B cell (primary cell): ENCODE measurements around the gene COX8C. TPM values are rescaled to one million over a fixed set of nuclear protein-coding genes. Genes with fewer than 3 reads are reported as not detected.

Source experiments
- ATAC-seq: fragments of 200-7000 bp; cut with Tn5 transposase; one replicate; pipeline ENCODE4 v1.10.0; 2021; ENCODE audit warnings: low read depth, mild to moderate bottlenecking, moderate number of reproducible peaks, moderate library complexity
- CTCF ChIA-PET: fragments of 350-600 bp; sonication (Branson Sonifier 250); formaldehyde crosslinking; loops from one replicate; lab custom pipeline; 2021; ENCODE audit warnings: antibody characterized with exemption, inconsistent platforms; lab: Charles Lee
- POLR2A ChIA-PET: fragments of 350-600 bp; sonication (Branson Sonifier 250); formaldehyde crosslinking; loops from one replicate; lab custom pipeline; 2021; ENCODE audit warnings: antibody characterized with exemption; lab: Charles Lee
- DNase-seq: peaks from one replicate; pipeline ENCODE4 v3.0.0; 2013
- H2AFZ ChIP-seq: 2 replicates; pipeline ENCODE4 v1.6.1; 2012; ENCODE audit warnings: mild to moderate bottlenecking, low read depth, low read length; ENCODE audit not compliant: insufficient read depth, poor library complexity, severe bottlenecking
- H3K27ac ChIP-seq, 2 donors: 1 replicate in 1 of 2; 2 replicates in 1 of 2; pipeline ENCODE4 v1.5.1; 2012 to 2013; ENCODE audit warnings: low read length in 2 of 2, mild to moderate bottlenecking in 2 of 2, moderate library complexity in 1 of 2
- H3K27me3 ChIP-seq, 4 experiments: fragments of 200-600 bp in 1 of 4; sonication (generic) in 1 of 4; replicated peaks in 1 of 4; 1 replicate in 2 of 4; 2 replicates in 2 of 4; pipeline versions ENCODE4 v1.6.1 to v1.7.0; 2013 to 2016; ENCODE audit warnings: low read length in 3 of 4, mild to moderate bottlenecking in 2 of 4, mixed read lengths in 1 of 4, moderate library complexity in 1 of 4; ENCODE audit not compliant: insufficient read depth in 4 of 4, control insufficient read depth in 3 of 4; ENCODE audit errors: control extremely low read depth in 1 of 4
- H3K36me3 ChIP-seq, 2 experiments: replicated peaks in 1 of 2; 1 replicate in 1 of 2; 2 replicates in 1 of 2; pipeline versions ENCODE4 v1.6.1 to v1.7.1; 2013; ENCODE audit warnings: low read length in 1 of 2; ENCODE audit not compliant: insufficient read depth in 2 of 2, control insufficient read depth in 1 of 2; ENCODE audit errors: control extremely low read depth in 1 of 2, extremely low read depth in 1 of 2
- H3K4me1 ChIP-seq, 2 donors: fragments of 200-600 bp in 1 of 2; sonication (generic) in 1 of 2; 1 replicate in 1 of 2; 2 replicates in 1 of 2; pipeline versions ENCODE4 v1.5.1 to v1.6.1; 2013 to 2017; ENCODE audit warnings: low read length in 2 of 2; ENCODE audit not compliant: control insufficient read depth in 2 of 2, insufficient read depth in 2 of 2
- H3K4me2 ChIP-seq: replicated peaks from 2 replicates; pipeline ENCODE3; 2012; ENCODE audit warnings: mild to moderate bottlenecking, low read depth, low read length; ENCODE audit not compliant: poor library complexity, severe bottlenecking
- H3K4me3 ChIP-seq, 5 experiments: fragments of 200-600 bp in 1 of 5; sonication (generic) in 1 of 5; 1 replicate in 3 of 5; 2 replicates in 2 of 5; pipeline versions ENCODE4 v1.5.1 to v1.7.0; 2011 to 2016; ENCODE audit warnings: low read length in 4 of 5, mild to moderate bottlenecking in 4 of 5, low read depth in 2 of 5, control low read depth in 1 of 5, moderate library complexity in 1 of 5; ENCODE audit not compliant: insufficient read depth in 1 of 5; ENCODE audit errors: control extremely low read depth in 1 of 5, extremely low read depth in 1 of 5
- H3K79me2 ChIP-seq: fragments of 200-600 bp; sonication (generic); one replicate; pipeline ENCODE4 v1.6.0; 2016; ENCODE audit warnings: low read length; ENCODE audit not compliant: control insufficient read depth, insufficient read depth
- H3K9ac ChIP-seq: fragments of 200-600 bp; sonication (generic); 2 replicates; pipeline ENCODE4 v1.6.1; 2017; ENCODE audit warnings: mild to moderate bottlenecking, low read length, moderate library complexity
- H3K9me3 ChIP-seq, 3 donors: one replicate each; pipeline versions ENCODE4 v1.6.1 to v1.7.1; 2013; ENCODE audit warnings: low read length in 2 of 3; ENCODE audit not compliant: control insufficient read depth in 2 of 3, insufficient read depth in 1 of 3; ENCODE audit errors: control extremely low read depth in 1 of 3
- H4K20me1 ChIP-seq: 2 replicates; pipeline ENCODE4 v1.6.0; 2012; ENCODE audit warnings: mild to moderate bottlenecking, low read length; ENCODE audit not compliant: insufficient read depth, control insufficient read depth, poor library complexity, severe bottlenecking
- H3K27ac Mint-ChIP-seq: one replicate; pipeline ENCODE4 v1.8.0; 2021; ENCODE audit warnings: mixed read lengths
- H3K27me3 Mint-ChIP-seq: one replicate; pipeline ENCODE4 v1.8.0; 2021; ENCODE audit warnings: mixed read lengths
- H3K4me1 Mint-ChIP-seq: one replicate; pipeline ENCODE4 v1.8.0; 2021; ENCODE audit warnings: mixed read lengths
- H3K4me3 Mint-ChIP-seq: one replicate; pipeline ENCODE4 v1.8.0; 2021; ENCODE audit warnings: mixed read lengths
- H3K9me3 Mint-ChIP-seq: one replicate; pipeline ENCODE4 v1.8.0; 2022; ENCODE audit warnings: mixed read lengths; ENCODE audit not compliant: insufficient read depth
- EZH2 ChIP-seq: IDR thresholded peaks from 2 replicates; pipeline ENCODE4 v1.6.1; 2012; ENCODE audit warnings: borderline replicate concordance, low read depth, mild to moderate bottlenecking, moderate library complexity, low read length; ENCODE audit not compliant: insufficient read depth, poor library complexity, severe bottlenecking
- WGBS: methylation state at CpG from one replicate; pipeline ENCODE4 v1.1.5; 2013; ENCODE audit warnings: missing lambda C conversion rate; ENCODE audit not compliant: insufficient coverage; 5-methylcytosine and 5-hydroxymethylcytosine counted together
- intact Hi-C: fragments of 100-400 bp; cut with micrococcal nuclease; formaldehyde crosslinking; loops from one replicate; pipeline ENCODE4 v1.10.0; 2022
- polyA plus RNA-seq: library from polyadenylated mRNA; depleted of rRNA; stranded (reverse); fragments of >200 nt; gene quantifications from 2 replicates; pipeline ENCODE4 v1.2.3, GENCODE V29; 2012
- total RNA-seq, 2 donors: library from RNA; stranded (reverse); fragments of 120-200 nt in 1 of 2; gene quantifications; 1 replicate in 1 of 2; 2 replicates in 1 of 2; pipeline versions ENCODE4 v1.2.3 to v1.2.4, GENCODE V29; 2013 to 2022
- TF ChIP-seq, protein P1 (sequence below): fragments of 200-600 bp; IDR thresholded peaks from one replicate; pipeline ENCODE4 v1.8.0; 2022; ENCODE audit warnings: antibody characterized with exemption, mild to moderate bottlenecking

Gene COX8C
- total and polyA plus RNA-seq, 2 donors (not counting 1 experiment from before 2014, with no cell fraction given): not detected

DNA sequence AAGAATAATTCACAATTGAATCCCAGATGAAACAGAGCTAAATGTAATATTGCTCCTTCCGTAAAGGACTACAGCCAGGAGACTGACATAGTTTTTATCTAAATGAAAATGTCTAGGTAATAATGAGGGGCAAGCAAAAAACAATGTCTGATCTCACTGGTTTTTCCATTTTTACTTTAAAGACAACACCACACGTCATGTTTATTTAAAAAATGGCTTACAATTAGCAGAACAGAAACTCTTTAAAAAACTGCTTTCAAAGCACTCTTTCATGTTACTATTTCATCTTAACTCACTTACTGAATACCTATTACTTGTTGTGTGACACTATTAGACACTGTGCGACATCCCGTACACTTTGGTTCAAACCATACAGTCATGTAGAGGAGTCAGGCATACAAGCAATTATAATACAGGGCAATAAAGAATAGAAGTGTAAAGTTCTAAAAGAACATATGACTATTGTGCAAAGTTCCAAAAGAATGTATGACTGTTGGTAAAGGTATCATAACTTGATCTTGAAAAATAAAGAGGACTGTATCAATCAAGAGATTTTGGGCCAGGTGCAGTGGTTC, 23.3 kb upstream of the COX8C start:
- Histone ChIP-seq H3K27ac (no peak overlapping the region), H3K4me3 (no peak overlapping the region), H3K27me3 (no peaks in the 10 kb centered on the region), H4K20me1 (peaks cover 80% of the 10 kb centered on the region), H3K36me3 (peaks cover 0 to 5% of the 10 kb centered on the region in 2 experiments), H2AFZ (no peak overlapping the region), H3K79me2 (peaks cover 100% of the 10 kb centered on the region), H3K4me2 (no peak overlapping the region), H3K9me3 (no peaks in the 10 kb centered on the region), H3K9ac (no peak overlapping the region), H3K4me1 (peaks cover 5 to 14% of the 10 kb centered on the region in 2 donors)
- Mint-ChIP-seq H3K4me1 (peaks cover 57% of the 10 kb centered on the region), H3K27ac (no peak overlapping the region), H3K9me3 (no peaks in the 10 kb centered on the region), H3K27me3 (no peaks in the 10 kb centered on the region), H3K4me3 (no peak overlapping the region)
- ChIA-PET POLR2A (no interaction called here), CTCF (no interaction called here)
- intact Hi-C loops: no loop called here
- ATAC-seq (no peak), DNase-seq (no peak)
- TF ChIP-seq, protein P1, sequence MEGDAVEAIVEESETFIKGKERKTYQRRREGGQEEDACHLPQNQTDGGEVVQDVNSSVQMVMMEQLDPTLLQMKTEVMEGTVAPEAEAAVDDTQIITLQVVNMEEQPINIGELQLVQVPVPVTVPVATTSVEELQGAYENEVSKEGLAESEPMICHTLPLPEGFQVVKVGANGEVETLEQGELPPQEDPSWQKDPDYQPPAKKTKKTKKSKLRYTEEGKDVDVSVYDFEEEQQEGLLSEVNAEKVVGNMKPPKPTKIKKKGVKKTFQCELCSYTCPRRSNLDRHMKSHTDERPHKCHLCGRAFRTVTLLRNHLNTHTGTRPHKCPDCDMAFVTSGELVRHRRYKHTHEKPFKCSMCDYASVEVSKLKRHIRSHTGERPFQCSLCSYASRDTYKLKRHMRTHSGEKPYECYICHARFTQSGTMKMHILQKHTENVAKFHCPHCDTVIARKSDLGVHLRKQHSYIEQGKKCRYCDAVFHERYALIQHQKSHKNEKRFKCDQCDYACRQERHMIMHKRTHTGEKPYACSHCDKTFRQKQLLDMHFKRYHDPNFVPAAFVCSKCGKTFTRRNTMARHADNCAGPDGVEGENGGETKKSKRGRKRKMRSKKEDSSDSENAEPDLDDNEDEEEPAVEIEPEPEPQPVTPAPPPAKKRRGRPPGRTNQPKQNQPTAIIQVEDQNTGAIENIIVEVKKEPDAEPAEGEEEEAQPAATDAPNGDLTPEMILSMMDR: no peak
- no peak for TF ChIP-seq EZH2
- whole genome bisulfite sequencing: no CpG with 5 or more reads among the region's 4 CpGs

DNA sequence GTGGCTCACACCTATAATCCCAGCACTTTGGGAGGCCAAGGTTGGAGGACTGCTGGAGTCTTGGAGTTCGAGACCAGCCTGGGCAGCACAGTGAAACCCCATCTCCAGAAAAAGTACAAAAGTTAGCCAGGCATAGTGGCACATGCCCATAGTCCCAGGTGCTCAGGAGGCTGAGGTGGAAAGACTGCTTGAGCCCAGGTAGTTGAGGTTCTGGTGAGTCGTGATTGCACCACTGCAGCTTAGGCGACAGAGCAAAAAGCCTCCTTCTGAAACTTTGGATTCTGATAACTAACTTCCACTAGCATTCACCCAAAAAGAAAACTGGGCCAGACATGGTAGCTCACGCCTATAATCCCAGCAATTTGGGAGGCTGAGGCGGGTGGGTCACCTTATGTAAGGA, 20.8 kb upstream of the COX8C start:
- intact Hi-C loops: no loop called here
- H3K27ac Mint-ChIP-seq: no peak overlapping the region
- Histone ChIP-seq H3K79me2 (peaks cover 100% of the 10 kb centered on the region), H3K36me3 (peaks cover 0 to 5% of the 10 kb centered on the region in 2 experiments), H3K27me3 (no peaks in the 10 kb centered on the region), H3K9ac (no peak overlapping the region), H3K4me1 (peaks cover 3 to 17% of the 10 kb centered on the region in 2 donors), H3K9me3 (no peaks in the 10 kb centered on the region), H3K4me2 (no peak overlapping the region), H3K27ac (no peak overlapping the region), H4K20me1 (peaks cover 56% of the 10 kb centered on the region), H3K4me3 (no peak overlapping the region), H2AFZ (no peak overlapping the region)
- ATAC-seq (no peak), DNase-seq (no peak)
- 86% methylated on average over 1 of the region's 5 CpGs for WGBS
- peaks cover 61% of the 10 kb centered on the region for H3K4me1 Mint-ChIP-seq
- ChIA-PET POLR2A (no interaction called here), CTCF (no interaction called here)
- no peak overlapping the region for H3K4me3 Mint-ChIP-seq
- H3K27me3 Mint-ChIP-seq: no peaks in the 10 kb centered on the region
- no peaks in the 10 kb centered on the region for H3K9me3 Mint-ChIP-seq
- TF ChIP-seq EZH2: no peak
- TF ChIP-seq, protein P1: no peak
